Loucy (cell line): ENCODE data around the gene PASK.
"Not testable (repeated sequence)": the region's sequence is repeated elsewhere in the genome, so short reads cannot be mapped to it uniquely, and the experiment has no call there.

Experiments
- H2AFZ ChIP-seq: fragments of 200-600 bp; sonication (generic); 2 replicates; pipeline ENCODE4 v1.6.0; 2016; ENCODE audit warnings: antibody characterized with exemption, mild to moderate bottlenecking, low read length, moderate library complexity
- H3F3A ChIP-seq: fragments of 200-600 bp; 2 replicates; pipeline ENCODE4 v1.6.0; 2016; ENCODE audit warnings: antibody characterized with exemption, low read depth, mild to moderate bottlenecking
- H3K27me3 ChIP-seq: fragments of 200-600 bp; sonication (generic); 2 replicates; pipeline ENCODE4 v1.6.1; 2014; ENCODE audit warnings: low read length, mild to moderate bottlenecking; ENCODE audit not compliant: insufficient read depth, poor library complexity, severe bottlenecking
- H3K36me3 ChIP-seq: fragments of 200-600 bp; sonication (generic); 2 replicates; pipeline ENCODE4 v1.6.1; 2016; ENCODE audit warnings: low read length; ENCODE audit not compliant: insufficient read depth
- H3K4me1 ChIP-seq: fragments of 200-600 bp; sonication (generic); 2 replicates; pipeline ENCODE4 v1.5.1; 2014; ENCODE audit warnings: low read length, mild to moderate bottlenecking; ENCODE audit not compliant: insufficient read depth, poor library complexity, severe bottlenecking
- H3K4me2 ChIP-seq: fragments of 200-600 bp; sonication (generic); 2 replicates; pipeline ENCODE4 v1.6.0; 2014; ENCODE audit warnings: antibody characterized with exemption, low read length, low read depth, mild to moderate bottlenecking; ENCODE audit not compliant: poor library complexity, severe bottlenecking
- H3K4me3 ChIP-seq: fragments of 200-600 bp; sonication (generic); 2 replicates; pipeline ENCODE4 v1.5.1; 2014; ENCODE audit warnings: low read length, mild to moderate bottlenecking, mixed read lengths; ENCODE audit not compliant: poor library complexity, severe bottlenecking
- H3K79me2 ChIP-seq: fragments of 200-600 bp; sonication (generic); 2 replicates; pipeline ENCODE4 v1.6.1; 2014; ENCODE audit warnings: low read length; ENCODE audit not compliant: insufficient read depth
- H3K9ac ChIP-seq: fragments of 200-600 bp; sonication (generic); 2 replicates; pipeline ENCODE4 v1.6.0; 2014; ENCODE audit warnings: mild to moderate bottlenecking, low read depth, low read length, moderate library complexity; ENCODE audit not compliant: poor library complexity, severe bottlenecking
- H3K9me2 ChIP-seq: fragments of 200-600 bp; sonication (generic); replicated peaks from 2 replicates; pipeline ENCODE4 v1.6.1; 2016; ENCODE audit warnings: low read depth, low read length, mixed read lengths
- H3K9me3 ChIP-seq: fragments of 200-600 bp; sonication (generic); 2 replicates; pipeline ENCODE4 v1.6.1; 2014; ENCODE audit warnings: mild to moderate bottlenecking, antibody characterized with exemption, low read length, low read depth; ENCODE audit not compliant: insufficient read depth
- H4K20me1 ChIP-seq: fragments of 200-600 bp; sonication (generic); 2 replicates; pipeline ENCODE4 v1.6.0; 2014; ENCODE audit warnings: antibody characterized with exemption, low read length, mild to moderate bottlenecking; ENCODE audit not compliant: insufficient read depth, poor library complexity, severe bottlenecking
- CTCF ChIP-seq: fragments of 200-600 bp; sonication (generic); conservative IDR thresholded peaks from 2 replicates; pipeline ENCODE4 v1.5.1; 2014; ENCODE audit warnings: mild to moderate bottlenecking, antibody characterized with exemption, low read length
- EZH2phosphoT487 ChIP-seq: fragments of 200-600 bp; IDR thresholded peaks from 2 replicates; pipeline ENCODE4 v1.6.1; 2018; ENCODE audit warnings: antibody characterized with exemption, mild to moderate bottlenecking, moderate library complexity, borderline replicate concordance

Gene PASK

DNA sequence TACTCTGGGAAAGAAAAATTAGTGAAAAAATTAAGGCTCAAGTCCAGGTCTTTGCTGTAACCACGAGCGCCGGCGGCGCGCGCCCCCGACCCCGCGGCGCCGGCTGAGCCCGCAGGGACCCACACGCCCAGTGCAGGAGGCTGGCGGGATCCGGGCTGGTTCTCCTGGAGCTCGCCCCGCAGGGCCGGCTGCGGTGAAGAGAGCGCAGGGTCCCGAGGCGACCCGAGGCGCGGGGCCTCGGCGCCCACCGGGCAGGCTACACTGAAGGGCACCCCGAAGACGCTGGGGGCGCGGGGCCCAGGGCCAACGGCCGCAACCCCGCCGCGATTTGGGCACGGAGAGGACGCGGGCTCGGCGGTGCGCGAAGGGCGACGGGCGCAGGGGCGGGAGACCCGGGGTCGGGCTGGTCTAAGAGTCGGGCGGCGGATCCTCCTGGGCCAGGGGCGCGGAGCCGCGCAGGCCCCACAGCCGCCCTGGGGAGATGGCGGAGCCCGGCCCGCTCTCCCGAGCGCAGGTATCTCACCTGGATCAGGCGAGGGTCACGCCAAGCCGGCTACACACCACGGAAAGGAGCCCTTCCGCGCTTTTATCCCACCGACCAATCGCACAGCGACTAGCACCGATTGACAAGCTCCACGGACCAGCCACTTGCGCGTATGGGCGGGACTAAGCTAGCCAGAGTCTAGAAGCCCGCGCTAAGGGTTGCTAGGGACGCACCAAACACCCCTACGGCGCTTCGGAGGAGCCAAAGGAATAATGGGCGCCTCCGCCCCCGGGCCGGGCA, at the start of gene PASK:
Gene PASK (minus strand): TSS at position 582 of the 784 bp plus-strand sequence. CDS start 6,440 bp downstream, outside the sequence.
- Histone ChIP-seq H3K79me2 (peaks cover 50% of the 10 kb centered on the region), H3K4me3 (peak within 1 kb of the TSS; percentile 81)

GRCh38 chr2:241198381-241199279, 49.4 kb upstream of the PASK start:
- Histone ChIP-seq H3K9ac (no peak overlapping the region), H3K4me1 (no peaks in the 10 kb centered on the region), H4K20me1 (no peaks in the 10 kb centered on the region), H3K79me2 (no peaks in the 10 kb centered on the region), H3K4me3 (no peak overlapping the region), H3K9me2 (no peaks in the 10 kb centered on the region), H3K9me3 (no peaks in the 10 kb centered on the region), H2AFZ (no peak overlapping the region), H3K36me3 (no peaks in the 10 kb centered on the region), H3K27me3 (no peaks in the 10 kb centered on the region), H3K4me2 (no peak overlapping the region), H3F3A (no peaks in the 10 kb centered on the region)
- TF ChIP-seq CTCF (no peak), EZH2phosphoT487 (no peak)

More for the DNA sequence above, at the start of gene PASK:
- TF ChIP-seq EZH2phosphoT487 (no peak), CTCF (no peak)
- H3K4me1 ChIP-seq: peaks cover 30% of the 10 kb centered on the region
- H3K27me3 ChIP-seq: no peaks in the 10 kb centered on the region
- no peaks in the 10 kb centered on the region for H3K36me3 ChIP-seq
- H3K4me2 ChIP-seq: peak within 1 kb of the TSS; percentile 93
- H3K9me2 ChIP-seq: no peaks in the 10 kb centered on the region
- peak within 1 kb of the TSS; percentile 75 for H3K9ac ChIP-seq
- H2AFZ ChIP-seq: peak within 1 kb of the TSS; percentile 98
- H3F3A ChIP-seq: no peaks in the 10 kb centered on the region
- no peaks in the 10 kb centered on the region for H3K9me3 ChIP-seq
- peaks cover 32% of the 10 kb centered on the region for H4K20me1 ChIP-seq

DNA sequence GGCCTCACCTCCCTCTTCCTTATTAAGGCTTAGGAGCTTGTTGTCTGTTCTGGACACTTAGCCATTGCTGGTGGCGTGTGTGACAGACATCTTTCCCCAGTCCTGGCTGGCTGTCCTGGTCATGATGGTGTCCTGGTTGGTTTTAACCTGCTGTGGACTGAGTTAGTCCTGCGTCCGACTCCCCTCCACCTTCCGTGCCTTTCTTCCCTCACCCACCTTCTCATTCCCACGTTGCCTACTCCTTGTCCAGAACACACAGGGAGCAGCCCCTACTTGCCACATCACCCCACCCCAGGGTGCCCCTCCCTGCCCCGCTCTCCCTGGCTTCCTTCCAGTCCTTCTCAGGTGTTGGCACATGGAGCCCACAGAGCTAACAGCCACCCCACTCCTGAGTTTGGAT, 48.7 kb upstream of the PASK start:
- no peak for TF ChIP-seq EZH2phosphoT487

DNA sequence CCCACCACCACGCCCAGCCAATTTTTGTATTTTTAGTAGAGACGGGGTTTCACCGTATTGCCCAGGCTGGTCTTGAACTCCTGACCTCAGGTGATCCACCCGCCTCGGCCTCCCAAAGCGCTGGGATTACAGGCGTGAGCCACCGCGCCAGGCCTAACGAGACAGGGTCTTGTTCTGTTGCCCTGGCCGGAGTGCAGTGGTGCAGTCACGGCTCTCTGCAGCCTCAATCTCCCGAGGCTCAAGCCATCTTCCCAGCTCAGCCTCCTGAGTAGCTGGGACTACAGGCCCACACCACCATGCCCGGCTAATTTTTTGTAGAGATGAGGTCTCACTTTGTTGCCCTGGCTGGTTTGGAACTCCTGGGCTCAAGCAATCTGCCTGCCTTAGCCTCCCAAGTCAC, 48.0 kb upstream of the PASK start:
- not testable (repeated sequence) for H3K27me3 ChIP-seq, H3K4me1 ChIP-seq, H3K36me3 ChIP-seq, H3K9me2 ChIP-seq, H3K9me3 ChIP-seq, H4K20me1 ChIP-seq, H3K79me2 ChIP-seq, H3K4me3 ChIP-seq, H3K9ac ChIP-seq, H3K4me2 ChIP-seq, H3F3A ChIP-seq, H2AFZ ChIP-seq

More for the DNA sequence above, 48.7 kb upstream of the PASK start:
- H3K9me2 ChIP-seq: no peaks in the 10 kb centered on the region
- H2AFZ ChIP-seq: no peak overlapping the region
- H3K4me2 ChIP-seq: no peak overlapping the region
- no peaks in the 10 kb centered on the region for H3K9me3 ChIP-seq
- no peaks in the 10 kb centered on the region for H3K4me1 ChIP-seq
- no peak overlapping the region for H3K9ac ChIP-seq
- H3K79me2 ChIP-seq: no peaks in the 10 kb centered on the region
- H3K27me3 ChIP-seq: no peaks in the 10 kb centered on the region
- H3F3A ChIP-seq: no peaks in the 10 kb centered on the region
- no peaks in the 10 kb centered on the region for H3K36me3 ChIP-seq
- no peak overlapping the region for H3K4me3 ChIP-seq
- H4K20me1 ChIP-seq: no peaks in the 10 kb centered on the region
